Epithelial cell of proximal tubule (primary cell): ENCODE data around the gene GAREM1. TPM values are rescaled to one million over a fixed set of nuclear protein-coding genes. Genes with fewer than 3 reads are reported as not detected.
A peak's percentile ranks its signal among the peaks of the same experiment; 100 is the strongest.

ENCODE experiments used
- DNase-seq: peaks from one replicate; pipeline ENCODE4 v3.0.0-alpha.2; 2011; ENCODE audit warnings: low read depth
- H3K4me3 ChIP-seq: 2 replicates; pipeline ENCODE4 v1.5.1; 2011; ENCODE audit warnings: low read depth, mild to moderate bottlenecking, low read length
- CTCF ChIP-seq: conservative IDR thresholded peaks from 2 replicates; pipeline ENCODE4 v1.5.1; 2012; ENCODE audit warnings: low read depth, mild to moderate bottlenecking, low read length
- total RNA-seq: library from RNA; depleted of rRNA; stranded (reverse); fragments of >200 nt; gene quantifications from 2 replicates; pipeline ENCODE4 v1.2.3, GENCODE V29; 2015

Gene GAREM1
- total RNA-seq, 1 donor from 2014 or later = 3.1 TPM

GRCh38 chr18:32445846-32446245, 24.8 kb downstream of the GAREM1 start:
- no peak overlapping the region for H3K4me3 ChIP-seq
- no peak for DNase-seq
- no peak for TF ChIP-seq CTCF

- no peak for TF ChIP-seq CTCF
- H3K4me3 ChIP-seq = no peak overlapping the region
- DNase-seq = no peak
Measured at GRCh38 chr18:32443706-32444215, 26.9 kb downstream of the GAREM1 start.

- H3K4me3 ChIP-seq = no peak overlapping the region
- DNase-seq = no peak
- TF ChIP-seq CTCF = no peak
Measured at GRCh38 chr18:32443033-32443705, 27.5 kb downstream of the GAREM1 start.

GRCh38 chr18:32442575-32442974, 28.1 kb downstream of the GAREM1 start:
- no peak overlapping the region for H3K4me3 ChIP-seq
- TF ChIP-seq CTCF = no peak
- DNase-seq = no peak

- peak overlapping the region; percentile 10 for H3K4me3 ChIP-seq
- DNase-seq = no peak
- no peak for TF ChIP-seq CTCF
Measured at GRCh38 chr18:32441533-32441932, 29.1 kb downstream of the GAREM1 start.

- no peak for DNase-seq
- no peak overlapping the region for H3K4me3 ChIP-seq
- TF ChIP-seq CTCF = no peak
Measured at GRCh38 chr18:32440518-32440917, 30.2 kb downstream of the GAREM1 start.

GRCh38 chr18:32439802-32440201, 30.9 kb downstream of the GAREM1 start:
- no peak for DNase-seq
- peak; percentile 56 for TF ChIP-seq CTCF

More at GRCh38 chr18:32439802-32440201, 30.9 kb downstream of the GAREM1 start:
- H3K4me3 ChIP-seq = no peak overlapping the region
